SW 1271 (cell line): ENCODE measurements around the gene SYDE2.

Source experiments
- DNase-seq, 2 experiments: peaks; one replicate each; lab custom pipeline; 2025; lab: John Stamatoyannopoulos, UW

SYDE2 gene

GRCh38 chr1:85121744-85122143, 79.1 kb downstream of the SYDE2 start:
- DNase-seq: no peak

DNA sequence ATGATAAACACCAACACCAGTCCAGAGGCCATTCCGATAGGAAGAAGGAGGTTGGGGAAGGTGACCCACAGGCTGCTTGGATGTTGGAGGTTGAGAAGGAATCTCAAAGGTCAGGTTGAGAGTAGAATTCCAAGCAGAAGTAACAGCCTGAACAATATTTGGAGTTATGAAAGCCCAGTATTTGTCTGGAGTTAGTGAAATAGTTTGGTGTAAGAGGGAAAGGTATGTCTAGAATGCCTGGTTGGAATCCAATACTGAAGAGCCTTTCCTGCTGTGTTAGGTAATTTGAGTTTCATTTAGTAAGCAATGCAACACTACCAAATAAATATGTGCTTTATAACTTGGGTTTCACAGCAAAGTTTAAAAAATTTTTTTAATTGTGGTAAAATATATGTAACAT, 82.1 kb downstream of the SYDE2 start:
- no peak for DNase-seq

GRCh38 chr1:85116856-85117255, 84.0 kb downstream of the SYDE2 start:
- DNase-seq: no peak

DNA sequence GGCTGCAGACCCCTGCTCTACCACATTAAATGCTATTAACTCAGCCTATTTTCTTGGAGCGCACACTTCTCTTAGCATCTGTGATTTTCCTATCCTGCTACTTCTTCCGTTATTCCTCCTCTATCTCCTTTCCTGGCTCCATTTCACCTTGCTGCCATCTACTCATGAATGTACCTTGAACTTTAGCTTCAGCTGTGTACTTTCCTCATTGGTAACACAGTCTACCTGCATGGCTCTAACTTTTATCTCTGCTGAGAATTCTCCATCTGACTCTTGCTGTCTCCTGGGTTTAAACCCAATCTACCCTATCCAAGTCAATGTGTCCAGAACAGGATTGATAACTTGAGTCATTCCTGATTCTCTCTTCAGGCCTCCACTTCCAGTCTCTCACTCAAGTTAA, 84.9 kb downstream of the SYDE2 start:
- DNase-seq: no peak

DNA sequence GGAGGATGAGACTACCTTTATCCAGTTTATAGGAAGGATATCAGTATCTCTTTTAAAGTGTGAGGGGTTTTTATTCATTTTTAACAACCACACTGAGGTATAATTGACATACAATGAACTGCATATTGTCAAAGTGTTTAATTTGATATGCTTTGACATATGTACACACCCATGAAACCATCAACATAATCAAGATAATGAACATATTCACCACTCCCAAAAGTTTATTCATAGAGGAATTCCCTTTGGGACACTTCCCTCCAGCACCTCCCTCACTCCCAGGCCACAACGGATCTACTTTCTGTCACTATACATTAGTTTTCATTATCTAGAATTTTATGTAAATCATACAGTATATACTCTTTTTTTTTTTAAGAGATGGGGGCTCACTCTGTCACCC, 89.1 kb downstream of the SYDE2 start:
- no peak for DNase-seq

DNA sequence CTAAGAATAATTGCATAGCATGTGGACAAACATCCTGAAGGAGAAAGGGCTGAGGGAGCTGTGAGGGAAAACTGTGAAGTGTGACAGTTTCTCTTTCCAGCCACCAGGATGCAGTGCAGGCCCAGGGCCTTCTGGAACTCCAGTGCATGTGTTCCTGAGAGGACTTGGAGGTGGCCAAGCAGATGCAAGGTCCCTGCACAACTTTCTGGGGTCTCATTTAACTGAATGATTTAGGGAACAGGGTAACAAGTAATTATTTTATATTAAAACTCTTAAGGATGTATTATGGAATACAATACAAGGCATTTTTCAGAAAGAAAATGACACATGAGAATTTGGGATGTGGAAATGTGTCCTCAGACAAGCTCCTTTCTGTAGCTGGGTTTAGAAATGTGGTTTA, 91.3 kb downstream of the SYDE2 start:
- DNase-seq: peak; percentile 1 to 27
